ENCODE data around the gene POLD4.
"Not testable (repeated sequence)": the region's sequence is repeated elsewhere in the genome, so short reads cannot be mapped to it uniquely, and the experiment has no call there.

The POLD4 gene

DNA sequence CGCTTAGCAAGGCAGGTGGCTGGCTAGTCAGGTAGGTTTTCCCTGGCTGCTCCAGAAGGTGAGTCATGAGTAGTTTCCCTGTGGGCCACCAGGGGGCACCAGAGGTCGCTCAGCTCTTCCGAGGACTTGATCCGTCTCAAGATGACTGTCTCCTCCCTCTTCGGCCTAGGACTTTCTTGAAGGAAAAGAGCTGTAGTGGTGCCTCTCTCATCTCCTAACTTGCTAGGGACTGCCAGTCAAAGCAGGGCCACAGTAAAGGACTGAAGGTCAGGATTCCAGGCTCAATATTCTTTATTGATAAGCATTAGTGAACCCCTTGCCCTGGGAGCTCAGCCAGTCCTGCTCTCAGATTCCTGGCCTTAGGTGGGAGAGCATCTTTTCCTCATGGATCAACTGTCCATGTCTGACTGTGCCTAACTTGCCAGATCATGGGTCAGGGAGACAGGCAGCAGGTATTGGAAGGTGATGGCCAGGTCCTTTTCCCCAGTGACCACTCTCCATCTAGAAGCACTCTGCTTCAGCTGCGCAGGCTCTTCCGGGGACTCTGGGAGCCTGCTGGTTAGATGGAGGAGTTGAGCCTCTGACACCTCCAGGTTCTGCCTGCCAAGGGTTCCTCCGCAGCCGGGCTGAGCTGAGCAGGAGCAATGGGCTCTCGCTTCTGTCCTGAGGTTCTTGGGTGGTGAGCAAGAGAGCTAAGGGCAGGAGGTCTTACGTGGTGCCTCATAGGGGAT, 1.9 kb downstream of the POLD4 start:
- DNase-seq (ENCODE audit: low spot score): peak; percentile 74

DNA sequence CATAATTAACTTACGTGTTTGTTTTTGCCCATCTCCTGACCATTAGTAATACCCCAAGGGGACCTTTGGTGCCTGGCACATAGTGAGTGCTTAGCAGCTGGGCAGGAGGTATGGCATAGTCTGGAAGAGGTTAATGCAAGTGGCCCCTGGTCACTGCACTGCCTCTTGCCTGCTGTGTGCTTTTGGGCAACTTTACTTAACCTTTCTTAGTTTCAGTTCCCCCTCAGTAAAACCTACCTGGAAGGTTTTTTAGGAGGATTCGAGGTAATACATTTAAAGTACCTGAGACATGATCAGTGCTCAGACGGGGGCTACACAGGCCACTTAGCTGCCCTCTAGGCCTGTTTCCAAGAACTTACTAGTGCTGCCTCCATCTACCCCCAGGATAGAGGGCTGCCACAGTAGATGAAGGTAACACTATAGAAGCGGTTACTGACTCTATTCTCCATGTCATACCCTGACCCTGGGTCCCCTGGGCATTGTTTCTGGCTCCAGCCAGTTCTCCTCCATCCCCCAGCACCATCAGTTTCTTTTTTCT, 3.3 kb downstream of the POLD4 start:
- no peak for DNase-seq (ENCODE audit: low spot score)

DNA sequence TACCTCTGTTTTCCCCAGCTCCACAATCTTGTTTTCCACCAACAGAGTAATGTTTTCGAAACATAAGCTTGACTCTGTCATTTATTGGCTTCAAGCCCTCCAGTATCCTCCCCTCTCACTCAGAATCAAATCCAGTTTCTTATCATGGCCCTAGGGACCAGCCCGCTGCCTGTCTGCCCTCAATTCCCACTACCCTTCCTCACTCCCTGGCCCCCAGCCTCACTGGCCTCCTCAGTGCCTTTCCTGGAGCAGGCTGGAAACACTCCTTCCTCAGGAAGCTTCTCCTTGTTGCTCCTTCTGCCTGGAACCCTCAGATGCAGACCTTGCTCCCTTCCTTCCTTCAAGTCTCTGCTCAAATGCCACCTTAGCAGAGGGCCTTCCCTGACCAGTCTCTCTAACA, 3.9 kb downstream of the POLD4 start:
- DNase-seq (ENCODE audit: low spot score): no peak

DNA sequence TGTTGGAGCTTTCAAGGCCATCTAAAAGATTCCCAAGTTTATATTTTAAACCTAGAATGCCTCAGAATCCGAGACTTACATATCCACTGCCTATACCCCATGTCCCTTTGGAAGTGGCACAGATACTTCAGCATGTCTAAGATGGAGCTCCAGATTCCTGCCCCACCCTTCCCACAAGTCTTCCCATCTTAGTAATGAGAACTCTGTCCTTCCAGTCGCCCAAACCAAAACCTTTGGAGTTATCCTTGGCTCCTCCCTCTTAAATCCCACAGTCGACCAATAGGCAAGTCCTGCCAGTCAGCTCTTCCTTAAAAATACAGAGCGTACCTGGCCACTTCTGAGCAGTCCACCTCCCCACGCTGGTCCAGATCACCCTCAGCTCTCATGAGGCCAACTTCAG, 4.3 kb downstream of the POLD4 start:
- DNase-seq (ENCODE audit: low spot score): no peak

DNA sequence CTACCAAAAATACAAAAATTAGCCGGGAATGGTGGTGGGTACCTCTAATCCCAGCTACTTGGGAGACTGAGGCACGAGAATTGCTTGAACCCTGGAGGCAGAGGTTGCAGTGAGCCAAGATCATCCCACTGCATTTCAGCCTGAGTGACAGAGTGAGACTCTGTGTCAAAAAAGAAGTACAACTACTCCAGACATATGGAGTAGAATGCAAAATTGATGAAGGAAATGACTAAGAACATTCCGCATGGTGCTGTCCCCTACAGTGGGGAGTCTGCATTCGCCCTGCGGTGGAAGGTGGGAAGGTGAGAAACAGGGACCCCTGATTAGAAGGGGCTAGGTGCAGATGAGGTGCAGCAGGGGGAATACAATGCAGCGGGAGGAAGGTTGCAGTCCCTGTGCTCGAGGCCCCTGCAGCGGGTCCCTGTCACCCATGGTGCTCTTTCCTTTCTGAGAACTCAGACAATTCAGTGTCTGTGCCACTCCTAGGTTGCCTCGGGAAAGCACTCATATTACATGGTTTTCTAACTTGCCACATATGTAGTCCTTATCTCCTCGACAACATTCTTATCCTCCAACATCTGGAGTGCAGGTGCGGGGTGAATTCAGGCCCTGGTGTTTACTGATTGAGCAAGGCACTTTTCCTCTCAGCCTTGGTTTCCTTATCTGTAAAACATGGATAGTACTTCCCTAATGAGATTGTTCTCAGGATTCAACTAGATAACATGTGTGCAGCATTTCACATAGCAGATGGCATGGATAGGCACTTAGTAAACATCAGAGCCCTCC, 5.2 kb downstream of the POLD4 start:
- DNase-seq (ENCODE audit: low spot score): no peak

DNA sequence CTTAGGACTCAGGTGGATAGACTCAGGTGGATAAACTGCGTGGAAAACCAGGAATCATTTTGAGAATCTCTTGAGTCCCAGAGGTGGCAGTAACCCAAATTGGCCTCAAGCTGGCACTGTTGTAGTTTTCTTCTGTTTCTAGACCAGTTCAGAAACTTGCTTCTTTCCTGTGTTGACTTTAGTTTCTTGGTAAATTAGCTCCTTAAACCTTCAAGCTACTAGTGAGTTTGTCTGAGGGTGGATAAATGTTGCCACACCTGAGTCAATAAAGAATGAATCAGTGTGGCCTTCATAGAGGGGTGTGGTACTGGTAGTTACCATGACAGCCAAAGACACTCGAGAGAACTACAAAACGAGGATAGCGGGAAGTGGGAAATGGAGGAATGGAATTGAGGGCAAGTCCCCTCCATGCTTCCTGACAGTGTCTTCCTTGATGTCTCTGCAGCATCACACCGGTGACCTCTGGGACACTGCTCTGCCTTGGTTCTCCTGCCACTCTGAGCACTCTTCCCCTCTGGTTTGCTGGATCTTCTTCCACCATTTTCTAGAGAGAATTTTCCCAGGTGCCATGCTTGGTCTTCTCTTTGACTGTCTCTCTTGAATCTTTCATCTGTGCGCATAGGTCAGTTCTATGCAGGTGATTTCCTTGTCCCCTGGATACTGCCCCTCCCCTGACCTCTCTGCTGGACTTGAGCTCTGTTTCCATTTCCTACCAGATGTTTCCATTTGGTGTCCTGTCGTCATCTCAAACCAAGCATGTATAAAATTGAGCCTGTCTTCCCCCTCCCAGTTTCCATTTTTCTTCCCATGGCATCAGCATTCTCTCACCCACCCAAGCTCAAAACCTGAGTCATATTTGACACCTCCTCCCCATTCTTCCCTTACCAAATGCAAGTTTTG, 7.2 kb downstream of the POLD4 start:
- DNase-seq (ENCODE audit: low spot score): peak; percentile 83

DNA sequence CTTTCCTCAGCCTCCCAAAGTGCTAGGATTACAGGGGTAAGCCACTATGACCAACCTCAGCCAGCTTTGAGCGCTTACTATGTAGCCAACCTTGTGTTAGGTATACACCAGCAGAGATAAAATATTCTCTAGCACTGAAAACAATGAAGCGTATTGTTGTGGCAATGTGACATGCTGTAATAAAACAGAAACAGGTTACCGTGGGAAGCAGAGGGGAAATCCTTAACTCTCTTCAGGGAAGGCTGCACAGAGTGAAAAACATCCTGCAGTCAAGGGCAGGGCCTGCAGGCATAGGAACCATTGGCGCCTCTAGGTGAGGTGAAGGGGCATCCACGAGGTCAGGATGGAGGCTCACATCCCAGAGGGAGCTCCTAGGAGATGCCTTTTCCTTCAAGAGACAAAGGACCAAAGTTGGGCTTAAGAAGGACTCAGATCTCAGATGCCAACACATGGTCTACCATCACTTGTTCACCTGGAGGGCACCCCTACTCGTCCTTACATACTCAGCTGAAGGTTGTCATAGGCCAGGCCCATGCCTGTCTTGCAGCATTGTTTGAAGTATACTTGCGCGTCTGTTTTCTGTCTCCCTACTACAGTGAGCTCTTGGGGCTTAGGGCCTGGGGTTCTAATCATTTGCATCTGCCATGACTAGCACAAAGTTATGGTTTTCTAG, 8.0 kb downstream of the POLD4 start:
- DNase-seq (ENCODE audit: low spot score): peak; percentile 78

DNA sequence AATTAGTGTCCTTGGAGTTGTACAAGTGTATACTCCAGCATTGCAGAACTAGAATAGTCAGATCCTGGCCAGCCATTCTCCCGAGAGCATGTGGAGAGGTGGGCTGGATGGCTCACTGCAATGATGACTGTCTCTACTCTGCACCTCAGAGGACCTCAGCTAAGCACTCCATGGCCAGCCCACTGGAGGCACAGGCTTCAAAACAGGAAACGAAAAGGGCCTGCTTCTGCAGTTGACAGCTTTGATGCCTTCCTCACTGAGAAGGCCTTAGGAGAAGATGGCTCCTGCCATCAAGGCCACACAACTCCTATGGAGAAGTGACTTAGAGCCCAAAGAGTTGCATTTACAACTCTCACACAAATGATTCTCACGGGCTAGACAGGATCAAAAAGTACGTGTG, 9.1 kb downstream of the POLD4 start:
- DNase-seq (ENCODE audit: low spot score): no peak

DNA sequence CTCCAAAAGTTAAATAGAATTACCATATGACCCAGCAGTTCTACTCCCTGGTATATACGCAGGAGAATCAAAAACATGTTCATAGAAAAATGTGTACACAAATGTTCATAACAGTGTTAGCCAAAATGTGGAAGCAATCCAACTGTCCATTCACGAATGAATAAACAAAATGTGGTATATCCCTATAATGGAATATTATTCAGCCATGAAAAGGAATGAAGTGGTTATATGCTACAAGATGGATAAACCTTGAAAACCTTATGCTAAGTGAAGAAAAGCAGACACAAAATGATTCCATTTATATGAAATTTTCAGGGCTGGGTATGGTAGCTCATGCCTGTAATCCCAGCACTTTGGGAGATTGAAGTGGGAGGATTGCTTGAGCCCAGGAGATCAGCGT, 16.1 kb downstream of the POLD4 start:
- no peak for DNase-seq (ENCODE audit: low spot score)

DNA sequence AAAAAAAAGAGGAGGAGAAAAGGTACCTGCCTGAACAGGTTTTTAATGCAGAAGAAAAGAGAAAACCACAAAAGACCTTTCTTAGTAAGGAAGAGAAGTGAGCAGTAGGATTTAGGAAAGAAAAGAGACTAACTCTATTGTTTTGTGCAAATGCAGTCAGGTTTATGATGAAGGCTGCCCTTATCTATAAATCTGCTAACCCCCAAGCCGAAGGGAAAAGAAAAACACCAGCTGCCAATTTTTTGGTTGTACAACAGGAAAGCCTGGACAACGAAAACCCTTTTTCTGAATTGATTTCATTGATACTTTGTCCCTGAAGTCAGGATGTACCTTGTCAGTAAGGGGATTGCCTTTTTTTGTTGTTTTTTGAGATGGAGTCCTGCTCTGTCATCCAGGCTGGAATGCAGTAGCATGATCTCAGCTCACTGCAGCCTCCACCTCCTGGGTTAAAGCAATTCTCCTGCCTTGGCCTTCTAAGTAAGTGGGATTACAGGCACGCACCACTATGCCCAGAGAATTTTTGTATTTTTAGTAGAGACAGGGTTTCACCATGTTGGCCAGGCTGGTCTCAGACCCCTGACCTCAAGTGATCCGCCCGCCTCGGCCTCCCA, 21.2 kb downstream of the POLD4 start:
- DNase-seq (ENCODE audit: low spot score): no peak

DNA sequence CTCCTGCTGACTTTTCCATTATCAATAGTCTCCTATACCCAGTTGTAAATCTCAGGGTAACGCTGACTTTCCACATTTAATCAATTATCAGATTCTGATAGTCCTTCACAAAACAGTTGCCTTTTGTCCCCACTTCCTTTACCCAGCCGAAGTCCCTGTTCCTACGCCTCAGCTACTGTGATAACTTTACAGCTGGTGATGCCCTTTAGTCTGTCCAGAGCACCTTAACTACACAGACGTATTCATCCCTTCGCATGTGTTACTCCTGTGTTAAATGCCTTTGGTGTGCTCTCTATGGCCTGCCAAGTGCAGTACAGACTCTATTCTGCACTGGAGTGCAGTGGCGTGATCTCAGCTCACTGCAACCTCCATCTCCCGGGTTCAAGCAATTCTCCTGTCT, 29.8 kb downstream of the POLD4 start:
- DNase-seq (ENCODE audit: low spot score): no peak

DNA sequence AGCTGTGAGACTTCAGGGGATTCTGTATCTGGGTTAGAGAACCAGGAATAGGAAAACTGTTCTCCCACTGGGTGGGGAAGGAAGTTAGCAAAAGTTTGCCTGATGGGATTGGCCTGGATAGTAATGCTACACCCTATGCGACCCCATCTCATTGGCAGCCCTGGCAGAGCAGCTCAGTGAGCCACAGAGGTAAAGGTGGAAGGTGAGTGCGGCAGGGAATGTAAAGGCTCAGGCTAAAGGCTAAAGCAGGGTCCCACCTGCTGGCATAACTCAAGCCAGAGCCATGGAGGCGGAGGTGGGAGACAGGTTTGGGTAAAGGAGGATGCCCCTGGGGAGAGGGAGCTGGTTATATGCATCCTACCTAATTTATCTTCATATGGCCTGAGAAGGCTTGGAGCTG, 31.3 kb downstream of the POLD4 start:
- no peak for DNase-seq (ENCODE audit: low spot score)

DNA sequence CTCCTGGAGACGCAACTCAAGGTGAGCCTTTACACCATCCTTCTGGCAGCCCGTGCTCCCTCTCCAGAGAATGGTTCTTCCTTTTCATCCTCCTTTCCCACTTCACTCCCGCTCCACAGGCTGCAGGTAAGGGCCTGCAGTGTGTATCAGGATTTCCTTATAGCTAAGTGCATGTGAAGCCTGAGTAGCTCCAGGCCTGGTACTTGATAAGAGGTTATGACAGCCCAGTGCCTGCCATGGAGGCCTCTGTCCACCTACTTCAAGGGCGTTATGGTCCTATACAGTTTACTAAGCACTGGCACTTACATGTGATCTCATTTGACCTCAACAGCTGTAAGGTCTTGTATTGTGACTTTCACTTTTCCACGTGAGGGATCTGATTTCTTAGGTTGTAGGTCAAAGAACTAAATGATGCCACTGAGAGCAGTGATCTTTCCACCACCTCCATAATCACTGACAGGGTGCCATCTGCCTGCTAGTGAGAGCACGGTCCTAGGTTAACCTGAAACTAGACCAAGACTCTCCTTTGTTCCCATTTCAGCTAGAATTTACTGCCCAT, 32.0 kb downstream of the POLD4 start:
- no peak for DNase-seq (ENCODE audit: low spot score)

DNA sequence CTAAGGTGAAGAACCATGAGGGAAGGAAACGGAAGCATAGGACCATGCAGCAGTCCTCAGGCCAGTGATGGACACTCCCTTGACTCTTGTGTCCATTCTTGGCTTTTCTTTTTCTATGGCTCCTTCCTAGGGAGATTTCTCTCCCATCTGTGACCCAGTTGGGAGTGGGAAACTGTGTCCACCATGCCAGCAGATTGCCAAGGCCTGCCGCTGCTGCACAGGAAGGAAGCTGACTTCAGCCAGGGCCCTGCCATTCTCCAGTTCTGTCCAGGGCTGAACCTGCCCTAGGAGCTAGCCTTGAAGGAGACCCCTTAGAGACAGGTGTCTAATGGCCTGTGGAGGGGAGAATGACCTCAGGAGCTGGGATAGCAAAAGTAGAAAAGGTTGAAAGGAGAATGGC, 32.7 kb downstream of the POLD4 start:
- DNase-seq (ENCODE audit: low spot score): no peak

DNA sequence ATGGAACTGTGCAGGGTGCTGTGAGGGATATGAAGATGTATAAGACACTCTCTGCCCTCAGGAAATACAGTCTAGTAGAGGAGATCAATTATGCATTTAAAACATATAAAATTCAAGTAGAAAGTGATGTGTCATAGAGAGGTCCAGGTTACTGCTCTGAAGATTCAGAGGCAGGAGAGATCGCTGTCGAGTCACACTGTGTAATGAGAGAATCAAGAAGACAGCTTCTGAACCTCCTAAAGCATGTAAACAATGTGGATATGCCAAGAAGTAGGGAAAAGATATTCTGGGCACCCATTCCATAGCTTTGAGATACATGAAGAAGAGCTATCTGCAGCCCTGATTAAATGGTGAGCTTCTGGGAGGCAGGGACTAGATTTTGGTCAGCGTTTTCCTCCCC, 33.3 kb downstream of the POLD4 start:
- DNase-seq (ENCODE audit: low spot score): no peak

DNA sequence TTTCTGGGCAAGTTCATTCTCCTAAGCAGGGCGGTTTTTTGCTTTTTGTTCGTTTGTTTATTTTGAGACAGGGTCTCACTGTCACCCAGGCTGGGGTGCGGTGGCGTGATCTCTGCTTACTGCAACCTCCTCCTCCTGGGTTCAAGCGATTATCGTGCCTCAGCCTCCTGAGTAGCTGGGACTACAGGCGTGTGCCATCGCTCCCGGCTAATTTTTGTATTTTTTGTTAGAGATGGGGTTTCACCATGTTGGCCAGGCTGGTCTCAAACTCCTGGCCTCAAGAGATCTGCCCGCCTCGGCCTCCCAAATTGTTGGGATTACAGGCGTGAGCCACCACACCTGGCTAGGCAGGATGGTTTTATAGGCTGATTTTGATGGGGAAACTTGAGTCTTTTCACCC, 34.5 kb downstream of the POLD4 start:
- not testable (repeated sequence) for DNase-seq (ENCODE audit: low spot score)

DNA sequence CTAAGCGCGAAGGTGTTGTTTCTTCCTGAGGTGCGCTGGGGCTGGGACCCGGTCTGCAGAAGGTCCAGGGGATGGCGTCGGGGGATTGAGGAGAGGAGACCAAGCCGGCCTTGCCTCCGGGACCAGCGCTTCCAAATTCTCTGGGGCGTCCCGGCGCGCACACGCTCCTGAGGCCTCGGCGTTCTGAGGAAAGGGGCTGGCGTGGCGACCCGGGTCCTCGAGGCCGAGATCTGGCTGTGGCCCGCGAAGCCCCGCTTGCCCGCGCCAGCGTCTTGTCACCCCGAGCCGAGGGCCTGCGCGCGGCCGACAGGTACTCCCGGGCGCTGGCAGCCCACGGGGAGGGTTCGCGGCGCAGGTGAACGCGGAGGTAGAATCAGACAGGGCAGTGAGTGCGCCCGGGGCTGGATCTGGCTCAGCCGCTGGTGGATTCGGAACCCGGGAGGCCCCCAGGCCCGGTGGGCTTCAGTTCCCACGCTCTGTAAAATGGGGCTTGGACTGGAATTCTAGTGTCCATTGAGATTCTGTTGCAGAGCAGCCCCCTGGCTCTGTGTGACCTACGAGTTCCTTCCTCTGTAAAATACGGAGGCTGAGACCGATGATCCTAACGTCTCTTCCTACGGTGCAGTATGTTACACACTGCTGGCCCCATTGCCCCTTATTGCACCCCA, 35.3 kb downstream of the POLD4 start:
- no peak for DNase-seq (ENCODE audit: low spot score)

DNA sequence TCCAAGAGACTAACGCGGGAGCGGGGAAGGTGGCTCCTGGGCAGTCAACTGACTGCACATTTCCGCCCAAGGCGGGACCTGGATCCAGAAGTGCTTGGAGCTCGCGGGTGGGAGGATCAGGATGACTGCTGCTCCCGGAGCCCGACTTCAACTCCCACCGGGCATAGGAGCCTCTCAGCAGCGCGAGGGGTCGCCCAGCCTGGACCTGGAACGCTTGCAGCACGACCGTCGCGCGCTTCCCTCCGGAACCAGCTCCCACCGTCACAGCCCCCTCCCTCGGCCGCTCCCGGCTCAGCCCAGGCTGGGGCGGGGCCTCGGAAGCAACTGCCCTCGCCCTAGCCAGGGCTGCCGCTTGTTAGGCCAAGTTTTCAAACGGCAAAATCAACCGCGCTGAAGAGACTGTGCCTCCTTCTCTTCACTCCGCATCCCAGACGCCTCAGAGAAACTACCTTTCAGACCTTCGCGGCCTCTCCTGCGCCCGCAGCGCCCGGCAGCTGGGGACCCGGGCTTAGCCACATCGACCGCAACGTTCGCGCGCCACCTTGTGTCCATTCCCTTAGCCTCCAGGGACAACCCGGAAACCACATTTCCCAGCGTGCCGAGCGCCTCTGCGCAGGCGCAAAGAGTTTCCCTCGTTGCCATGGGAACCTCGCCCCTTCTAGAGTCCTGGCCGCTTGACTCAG, 36.0 kb downstream of the POLD4 start:
- DNase-seq (ENCODE audit: low spot score): peak; percentile 92

DNA sequence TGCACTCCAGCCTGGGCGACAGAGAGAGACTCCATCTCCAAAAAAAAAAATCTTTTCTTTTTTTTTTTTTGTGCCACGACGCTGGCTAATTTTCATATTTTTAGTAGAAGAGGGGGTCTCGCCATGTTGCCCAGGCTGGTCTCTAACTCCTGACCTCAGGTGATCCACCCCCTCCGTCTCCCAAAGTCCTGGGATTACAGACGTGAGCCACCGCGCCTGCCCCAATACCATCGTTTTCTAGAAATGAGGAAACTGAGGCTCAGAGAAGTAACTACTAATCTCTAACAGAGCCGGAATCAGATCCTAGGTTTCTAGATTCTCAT, 36.5 kb downstream of the POLD4 start:
- DNase-seq (ENCODE audit: low spot score): no peak

DNA sequence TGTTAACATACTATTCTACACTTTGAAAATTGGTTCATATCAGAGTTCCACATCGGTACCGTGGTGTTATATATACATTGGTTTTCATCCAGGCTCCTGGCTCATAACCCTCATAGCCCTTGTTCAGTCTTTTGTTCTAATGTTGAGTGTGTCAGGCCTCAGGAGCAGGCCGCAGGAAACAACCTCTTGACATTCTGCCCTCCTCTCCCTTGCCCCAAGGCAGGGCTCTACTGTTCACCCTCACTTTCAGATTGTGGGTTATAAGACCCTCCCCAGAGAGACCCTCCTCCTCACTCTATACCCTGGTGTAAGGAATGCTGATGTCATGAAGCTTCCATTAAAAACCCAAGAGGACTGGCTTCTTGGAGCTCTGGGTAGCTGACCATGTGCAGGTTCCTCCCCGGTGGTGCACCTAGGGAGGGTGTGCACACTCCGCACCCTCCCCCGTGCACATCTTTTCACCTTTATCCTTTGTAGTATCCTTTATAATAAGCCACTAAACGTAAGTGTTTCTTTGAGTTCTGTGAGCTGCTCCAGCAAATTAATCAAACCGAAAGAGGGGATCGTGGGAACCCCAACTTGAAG, 37.9 kb downstream of the POLD4 start:
- DNase-seq (ENCODE audit: low spot score): no peak

Measured in SW480 (cell line).